ENCODE results near the gene PLXNB1. TPM values are rescaled to one million over a fixed set of nuclear protein-coding genes. Genes with fewer than 3 reads are reported as not detected.

The PLXNB1 gene
- total and polyA plus RNA-seq, 2 of the 13 experiments (the other 11 are each of a cell fraction or from before 2014, with no cell fraction given), result 86.0 to 143 TPM

DNA sequence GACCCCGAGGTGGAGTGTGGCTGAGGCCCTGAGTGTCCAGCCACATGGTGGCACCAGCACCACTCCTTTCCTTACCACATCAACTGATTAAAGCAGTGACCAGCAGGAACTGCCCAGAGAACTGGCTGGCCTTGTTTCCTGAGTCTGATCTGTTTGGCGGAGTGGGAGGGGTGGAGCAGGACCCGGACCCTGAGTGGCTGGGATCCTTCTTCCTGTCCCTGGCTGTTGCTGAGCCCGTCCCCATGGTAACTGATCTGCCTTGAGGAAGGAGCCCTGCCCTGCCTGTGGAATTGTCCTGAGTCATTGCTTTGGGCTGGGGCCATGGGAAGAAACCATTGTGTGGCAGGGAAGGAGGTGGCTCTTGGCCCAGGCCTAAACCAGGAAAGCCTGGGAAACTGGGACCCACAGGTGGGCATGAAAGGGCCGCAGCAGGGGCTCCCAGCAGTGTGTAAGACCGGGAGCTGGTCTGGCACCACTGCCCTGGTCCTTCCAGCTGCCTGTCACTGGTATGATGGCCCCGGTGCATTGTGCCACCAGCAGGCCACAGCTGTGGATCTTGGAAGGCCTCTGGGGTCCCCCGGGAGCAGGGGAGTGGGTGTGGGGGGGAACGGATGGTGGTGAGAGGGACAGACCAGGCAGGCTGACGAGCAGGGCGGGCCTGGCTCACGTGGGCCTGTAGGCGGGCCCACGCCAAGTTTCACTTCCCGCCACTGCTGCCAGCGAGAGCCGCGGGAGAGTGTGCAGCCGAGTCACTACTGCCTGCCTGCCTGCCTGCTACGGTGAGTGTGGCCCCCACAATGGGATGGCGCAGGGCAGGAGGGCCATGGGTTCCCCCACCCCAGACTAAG is 35.9 kb upstream of the PLXNB1 start (continued):
- TF ChIP-seq GATAD2A (CRISPR knock-in tag; IDR thresholded peaks at IDR 0.05), result peak; percentile 44; the same call in 1 of the 2 replicates
- peak in 1 of 2 experiments; percentile 23; a peak in 2 of 4 replicates for TF ChIP-seq EP300 (IDR thresholded peaks at IDR 0.05; ENCODE audit: low read depth in 2 of 2, low read length in 2 of 2)
- 0 out of 2 replicates have a peak, but pooled peaks have one; percentile 2 for TF ChIP-seq EP300 (CRISPR knock-in tag; IDR thresholded peaks at IDR 0.05; ENCODE audit: borderline replicate concordance)
- TF ChIP-seq, protein P1, sequence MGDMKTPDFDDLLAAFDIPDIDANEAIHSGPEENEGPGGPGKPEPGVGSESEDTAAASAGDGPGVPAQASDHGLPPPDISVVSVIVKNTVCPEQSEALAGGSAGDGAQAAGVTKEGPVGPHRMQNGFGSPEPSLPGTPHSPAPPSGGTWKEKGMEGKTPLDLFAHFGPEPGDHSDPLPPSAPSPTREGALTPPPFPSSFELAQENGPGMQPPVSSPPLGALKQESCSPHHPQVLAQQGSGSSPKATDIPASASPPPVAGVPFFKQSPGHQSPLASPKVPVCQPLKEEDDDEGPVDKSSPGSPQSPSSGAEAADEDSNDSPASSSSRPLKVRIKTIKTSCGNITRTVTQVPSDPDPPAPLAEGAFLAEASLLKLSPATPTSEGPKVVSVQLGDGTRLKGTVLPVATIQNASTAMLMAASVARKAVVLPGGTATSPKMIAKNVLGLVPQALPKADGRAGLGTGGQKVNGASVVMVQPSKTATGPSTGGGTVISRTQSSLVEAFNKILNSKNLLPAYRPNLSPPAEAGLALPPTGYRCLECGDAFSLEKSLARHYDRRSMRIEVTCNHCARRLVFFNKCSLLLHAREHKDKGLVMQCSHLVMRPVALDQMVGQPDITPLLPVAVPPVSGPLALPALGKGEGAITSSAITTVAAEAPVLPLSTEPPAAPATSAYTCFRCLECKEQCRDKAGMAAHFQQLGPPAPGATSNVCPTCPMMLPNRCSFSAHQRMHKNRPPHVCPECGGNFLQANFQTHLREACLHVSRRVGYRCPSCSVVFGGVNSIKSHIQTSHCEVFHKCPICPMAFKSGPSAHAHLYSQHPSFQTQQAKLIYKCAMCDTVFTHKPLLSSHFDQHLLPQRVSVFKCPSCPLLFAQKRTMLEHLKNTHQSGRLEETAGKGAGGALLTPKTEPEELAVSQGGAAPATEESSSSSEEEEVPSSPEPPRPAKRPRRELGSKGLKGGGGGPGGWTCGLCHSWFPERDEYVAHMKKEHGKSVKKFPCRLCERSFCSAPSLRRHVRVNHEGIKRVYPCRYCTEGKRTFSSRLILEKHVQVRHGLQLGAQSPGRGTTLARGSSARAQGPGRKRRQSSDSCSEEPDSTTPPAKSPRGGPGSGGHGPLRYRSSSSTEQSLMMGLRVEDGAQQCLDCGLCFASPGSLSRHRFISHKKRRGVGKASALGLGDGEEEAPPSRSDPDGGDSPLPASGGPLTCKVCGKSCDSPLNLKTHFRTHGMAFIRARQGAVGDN (CRISPR knock-in tag; IDR thresholded peaks at IDR 0.05), result peak; percentile 81
- TF ChIP-seq ZNF674 (CRISPR knock-in tag; IDR thresholded peaks at IDR 0.05; ENCODE audit: low read depth), result no peak
- no peak for TF ChIP-seq SRY (CRISPR knock-in tag; IDR thresholded peaks at IDR 0.05)
- TF ChIP-seq PPARG (CRISPR knock-in tag; conservative IDR thresholded peaks at IDR 0.05), result 0 out of 2 replicates have a peak, but pooled peaks have one; percentile 20
- peak; percentile 74; the same call in 1 of the 2 replicates for TF ChIP-seq ZNF761 (CRISPR knock-in tag; conservative IDR thresholded peaks at IDR 0.05)
- TF ChIP-seq STAG1 (CRISPR knock-in tag; IDR thresholded peaks at IDR 0.05), result peak; percentile 98
- TF ChIP-seq REPIN1 (CRISPR knock-in tag; IDR thresholded peaks at IDR 0.05; ENCODE audit: borderline replicate concordance, low read depth), result peak; percentile 75; the same call in 1 of the 2 replicates
- TF ChIP-seq YEATS2 (CRISPR knock-in tag; IDR thresholded peaks at IDR 0.05; ENCODE audit: borderline replicate concordance), result 0 out of 2 replicates have a peak, but pooled peaks have one; percentile 44
- 0 out of 2 replicates have a peak, but pooled peaks have one; percentile 40 for TF ChIP-seq SP4 (CRISPR knock-in tag; IDR thresholded peaks at IDR 0.05)
- peak; percentile 22; the same call in 1 of the 2 replicates for TF ChIP-seq IRF2 (CRISPR knock-in tag; IDR thresholded peaks at IDR 0.05)
- TF ChIP-seq, protein P2, sequence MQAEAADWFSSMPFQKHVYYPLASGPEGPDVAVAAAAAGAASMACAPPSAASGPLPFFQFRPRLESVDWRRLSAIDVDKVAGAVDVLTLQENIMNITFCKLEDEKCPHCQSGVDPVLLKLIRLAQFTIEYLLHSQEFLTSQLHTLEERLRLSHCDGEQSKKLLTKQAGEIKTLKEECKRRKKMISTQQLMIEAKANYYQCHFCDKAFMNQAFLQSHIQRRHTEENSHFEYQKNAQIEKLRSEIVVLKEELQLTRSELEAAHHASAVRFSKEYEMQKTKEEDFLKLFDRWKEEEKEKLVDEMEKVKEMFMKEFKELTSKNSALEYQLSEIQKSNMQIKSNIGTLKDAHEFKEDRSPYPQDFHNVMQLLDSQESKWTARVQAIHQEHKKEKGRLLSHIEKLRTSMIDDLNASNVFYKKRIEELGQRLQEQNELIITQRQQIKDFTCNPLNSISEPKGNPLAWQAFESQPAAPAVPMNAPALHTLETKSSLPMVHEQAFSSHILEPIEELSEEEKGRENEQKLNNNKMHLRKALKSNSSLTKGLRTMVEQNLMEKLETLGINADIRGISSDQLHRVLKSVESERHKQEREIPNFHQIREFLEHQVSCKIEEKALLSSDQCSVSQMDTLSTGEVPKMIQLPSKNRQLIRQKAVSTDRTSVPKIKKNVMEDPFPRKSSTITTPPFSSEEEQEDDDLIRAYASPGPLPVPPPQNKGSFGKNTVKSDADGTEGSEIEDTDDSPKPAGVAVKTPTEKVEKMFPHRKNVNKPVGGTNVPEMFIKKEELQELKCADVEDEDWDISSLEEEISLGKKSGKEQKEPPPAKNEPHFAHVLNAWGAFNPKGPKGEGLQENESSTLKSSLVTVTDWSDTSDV (CRISPR knock-in tag; IDR thresholded peaks at IDR 0.05), result no peak
- TF ChIP-seq, protein P3, sequence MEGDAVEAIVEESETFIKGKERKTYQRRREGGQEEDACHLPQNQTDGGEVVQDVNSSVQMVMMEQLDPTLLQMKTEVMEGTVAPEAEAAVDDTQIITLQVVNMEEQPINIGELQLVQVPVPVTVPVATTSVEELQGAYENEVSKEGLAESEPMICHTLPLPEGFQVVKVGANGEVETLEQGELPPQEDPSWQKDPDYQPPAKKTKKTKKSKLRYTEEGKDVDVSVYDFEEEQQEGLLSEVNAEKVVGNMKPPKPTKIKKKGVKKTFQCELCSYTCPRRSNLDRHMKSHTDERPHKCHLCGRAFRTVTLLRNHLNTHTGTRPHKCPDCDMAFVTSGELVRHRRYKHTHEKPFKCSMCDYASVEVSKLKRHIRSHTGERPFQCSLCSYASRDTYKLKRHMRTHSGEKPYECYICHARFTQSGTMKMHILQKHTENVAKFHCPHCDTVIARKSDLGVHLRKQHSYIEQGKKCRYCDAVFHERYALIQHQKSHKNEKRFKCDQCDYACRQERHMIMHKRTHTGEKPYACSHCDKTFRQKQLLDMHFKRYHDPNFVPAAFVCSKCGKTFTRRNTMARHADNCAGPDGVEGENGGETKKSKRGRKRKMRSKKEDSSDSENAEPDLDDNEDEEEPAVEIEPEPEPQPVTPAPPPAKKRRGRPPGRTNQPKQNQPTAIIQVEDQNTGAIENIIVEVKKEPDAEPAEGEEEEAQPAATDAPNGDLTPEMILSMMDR (CRISPR knock-in tag; IDR thresholded peaks at IDR 0.05), result peak; percentile 97
- TF ChIP-seq RCOR2 (CRISPR knock-in tag; IDR thresholded peaks at IDR 0.05), result 0 out of 2 replicates have a peak, but pooled peaks have one; percentile 56
- TF ChIP-seq ZNF264 (CRISPR knock-in tag; IDR thresholded peaks at IDR 0.05), result no peak
- TF ChIP-seq, protein P4, sequence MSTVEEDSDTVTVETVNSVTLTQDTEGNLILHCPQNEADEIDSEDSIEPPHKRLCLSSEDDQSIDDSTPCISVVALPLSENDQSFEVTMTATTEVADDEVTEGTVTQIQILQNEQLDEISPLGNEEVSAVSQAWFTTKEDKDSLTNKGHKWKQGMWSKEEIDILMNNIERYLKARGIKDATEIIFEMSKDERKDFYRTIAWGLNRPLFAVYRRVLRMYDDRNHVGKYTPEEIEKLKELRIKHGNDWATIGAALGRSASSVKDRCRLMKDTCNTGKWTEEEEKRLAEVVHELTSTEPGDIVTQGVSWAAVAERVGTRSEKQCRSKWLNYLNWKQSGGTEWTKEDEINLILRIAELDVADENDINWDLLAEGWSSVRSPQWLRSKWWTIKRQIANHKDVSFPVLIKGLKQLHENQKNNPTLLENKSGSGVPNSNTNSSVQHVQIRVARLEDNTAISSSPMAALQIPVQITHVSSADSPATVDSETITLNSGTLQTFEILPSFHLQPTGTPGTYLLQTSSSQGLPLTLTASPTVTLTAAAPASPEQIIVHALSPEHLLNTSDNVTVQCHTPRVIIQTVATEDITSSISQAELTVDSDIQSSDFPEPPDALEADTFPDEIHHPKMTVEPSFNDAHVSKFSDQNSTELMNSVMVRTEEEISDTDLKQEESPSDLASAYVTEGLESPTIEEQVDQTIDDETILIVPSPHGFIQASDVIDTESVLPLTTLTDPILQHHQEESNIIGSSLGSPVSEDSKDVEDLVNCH (CRISPR knock-in tag; IDR thresholded peaks at IDR 0.05), result no peak

Data from HepG2 (cell line).